Upper lobe of right lung (tissue), 1 donor: Measurements from ENCODE around the gene ANKRD12. TPM values are rescaled to one million over a fixed set of nuclear protein-coding genes. Genes with fewer than 3 reads are reported as not detected.
"Not testable (repeated sequence)": the region's sequence is repeated elsewhere in the genome, so short reads cannot be mapped to it uniquely, and the experiment has no call there.

Experiments
- ATAC-seq: fragments of 200-7000 bp; cut with Tn5 transposase; one replicate; pipeline ENCODE4 v1.9.1; 2020; ENCODE audit warnings: mild to moderate bottlenecking, moderate library complexity
- DNase-seq: peaks from one replicate; pipeline ENCODE4 v3.0.0-alpha.2; 2020
- H3K27ac ChIP-seq: fragments of 200-600 bp; one replicate; pipeline ENCODE4 v1.8.0; 2022
- H3K27me3 ChIP-seq: fragments of 200-600 bp; one replicate; pipeline ENCODE4 v1.8.0; 2022; ENCODE audit warnings: mild to moderate bottlenecking
- H3K36me3 ChIP-seq: fragments of 200-600 bp; one replicate; pipeline ENCODE4 v1.8.0; 2022
- H3K4me1 ChIP-seq: fragments of 200-600 bp; one replicate; pipeline ENCODE4 v1.8.0; 2022
- H3K4me3 ChIP-seq: fragments of 200-600 bp; one replicate; pipeline ENCODE4 v1.8.0; 2022; ENCODE audit warnings: mild to moderate bottlenecking
- H3K9me3 ChIP-seq: fragments of 200-600 bp; one replicate; pipeline ENCODE4 v1.8.0; 2022
- CTCF ChIP-seq: fragments of 200-600 bp; IDR thresholded peaks from one replicate; pipeline ENCODE4 v1.8.0; 2022; ENCODE audit warnings: antibody characterized with exemption
- intact Hi-C: fragments of 100-400 bp; cut with DNase I; formaldehyde crosslinking; loops from one replicate; pipeline ENCODE4 v1.11.0; 2022
- total RNA-seq: library from RNA; stranded (reverse); fragmentation: NEBNext Ultra II Directional; extraction: Animal tissue kit (Norgen Biotek cat#: 25700); gene quantifications from one replicate; pipeline ENCODE4 v1.2.1, GENCODE V29; 2021
- donor health status: DM: no; HTN: yes; CAD: no; lungs with severe emphysema.

The ANKRD12 gene
- total RNA-seq, 1 donor from 2014 or later: 74.2 TPM

DNA sequence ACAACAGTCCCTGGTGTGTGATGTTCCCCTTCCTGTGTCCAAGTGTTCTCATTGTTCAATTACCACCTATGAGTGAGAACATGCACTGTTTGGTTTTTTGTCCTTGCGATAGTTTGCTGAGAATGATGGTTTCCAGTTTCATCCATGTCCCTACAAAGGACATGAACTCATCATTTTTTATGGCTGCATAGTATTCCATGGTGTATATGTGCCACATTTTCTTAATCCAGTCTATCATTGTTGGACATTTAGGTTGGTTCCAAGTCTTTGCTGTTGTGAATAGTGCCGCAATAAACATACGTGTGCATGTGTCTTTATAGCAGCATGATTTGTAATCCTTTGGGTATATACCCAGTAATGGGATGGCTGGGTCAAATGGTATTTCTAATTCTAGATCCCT is 29.3 kb downstream of the ANKRD12 start:
- H3K36me3 ChIP-seq, intact Hi-C loops, H3K4me3 ChIP-seq, H3K9me3 ChIP-seq, H3K27me3 ChIP-seq, H3K27ac ChIP-seq, ATAC-seq, H3K4me1 ChIP-seq, DNase-seq: not testable (repeated sequence)

DNA sequence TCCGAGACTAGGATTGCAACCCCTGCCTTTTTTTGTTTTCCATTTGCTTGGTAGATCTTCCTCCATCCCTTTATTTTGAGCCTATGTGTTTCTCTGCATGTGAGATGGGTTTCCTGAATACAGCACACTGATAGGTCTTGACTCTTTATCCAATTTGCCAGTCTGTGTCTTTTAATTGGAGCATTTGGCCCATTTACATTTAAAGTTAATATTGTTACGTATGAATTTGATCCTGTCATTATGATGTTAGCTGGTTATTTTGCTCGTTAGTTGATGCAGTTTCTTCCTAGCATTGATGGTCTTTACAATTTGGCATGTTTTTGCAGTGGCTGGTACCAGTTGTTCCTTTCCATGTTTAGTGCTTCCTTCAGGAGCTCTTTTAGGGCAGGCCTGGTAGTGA is 32.9 kb downstream of the ANKRD12 start:
- H3K27me3 ChIP-seq, DNase-seq, ATAC-seq, H3K9me3 ChIP-seq, H3K4me3 ChIP-seq, intact Hi-C loops, H3K36me3 ChIP-seq, H3K27ac ChIP-seq: not testable (repeated sequence)
- peaks cover 20% of the 10 kb centered on the region for H3K4me1 ChIP-seq

GRCh38 chr18:9171919-9172318 is 35.3 kb downstream of the ANKRD12 start:
- ATAC-seq, H3K4me3 ChIP-seq, H3K27me3 ChIP-seq, intact Hi-C loops, DNase-seq, H3K36me3 ChIP-seq, H3K27ac ChIP-seq, H3K9me3 ChIP-seq: not testable (repeated sequence)
- H3K4me1 ChIP-seq: peaks cover 23% of the 10 kb centered on the region

DNA sequence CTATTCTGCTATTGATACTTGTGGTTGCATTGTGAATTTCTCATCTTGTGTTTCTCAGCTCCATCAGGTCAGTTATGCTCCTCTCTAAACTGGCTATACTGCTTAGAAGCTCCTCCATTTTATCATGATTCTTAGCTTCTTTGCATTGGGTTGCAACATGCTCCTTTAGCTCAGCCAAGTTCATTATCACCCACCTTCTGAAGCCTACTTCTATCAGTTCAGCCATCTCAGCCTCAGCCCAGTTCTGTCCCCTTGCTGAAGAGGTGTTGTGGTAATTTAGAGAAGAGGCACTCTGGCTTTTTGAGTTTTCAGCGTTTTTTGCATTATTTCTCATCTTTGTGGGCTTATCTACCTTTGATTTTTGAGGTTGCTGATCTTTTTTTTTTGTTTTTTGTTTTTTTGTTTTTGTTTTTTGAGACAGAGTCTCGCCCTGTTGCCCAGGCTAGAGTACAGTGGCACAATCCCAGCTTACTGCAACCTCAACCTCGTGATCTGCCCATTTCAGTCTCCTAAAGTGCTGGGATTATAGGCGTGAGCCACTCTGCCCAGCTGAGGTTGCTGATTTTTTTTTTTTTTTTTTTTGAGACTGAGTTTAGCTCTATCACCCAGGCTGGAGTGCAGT is 36.0 kb downstream of the ANKRD12 start:
- TF ChIP-seq CTCF: no peak
- peaks cover 30% of the 10 kb centered on the region for H3K4me1 ChIP-seq
- H3K4me3 ChIP-seq: no peak overlapping the region
- no peak overlapping the region for H3K27ac ChIP-seq
- ATAC-seq (peak; percentile 56), DNase-seq (no peak)
- no peaks in the 10 kb centered on the region for H3K27me3 ChIP-seq
- intact Hi-C loops: no loop called here
- no peaks in the 10 kb centered on the region for H3K36me3 ChIP-seq
- H3K9me3 ChIP-seq: no peaks in the 10 kb centered on the region

- no peak overlapping the region for H3K27ac ChIP-seq
- no peaks in the 10 kb centered on the region for H3K27me3 ChIP-seq
- DNase-seq: no peak
- H3K9me3 ChIP-seq: no peaks in the 10 kb centered on the region
- no peak for TF ChIP-seq CTCF
- peaks cover 34% of the 10 kb centered on the region for H3K4me1 ChIP-seq
- H3K36me3 ChIP-seq: no peaks in the 10 kb centered on the region
- intact Hi-C loops: no loop called here
- H3K4me3 ChIP-seq: no peak overlapping the region
- no peak for ATAC-seq
Measured at GRCh38 chr18:9173770-9174233, 37.2 kb downstream of the ANKRD12 start.

- ATAC-seq (peak; percentile 77), DNase-seq (no peak)
- no peaks in the 10 kb centered on the region for H3K27me3 ChIP-seq
- no peak overlapping the region for H3K4me3 ChIP-seq
- H3K36me3 ChIP-seq: no peaks in the 10 kb centered on the region
- H3K9me3 ChIP-seq: no peaks in the 10 kb centered on the region
- intact Hi-C loops: no loop called here
- TF ChIP-seq CTCF: no peak
- peaks cover 34% of the 10 kb centered on the region for H3K4me1 ChIP-seq
- H3K27ac ChIP-seq: no peak overlapping the region
Measured at GRCh38 chr18:9174302-9174701, 37.7 kb downstream of the ANKRD12 start.

- ATAC-seq (no peak), DNase-seq (no peak)
- peaks cover 34% of the 10 kb centered on the region for H3K4me1 ChIP-seq
- no peak for TF ChIP-seq CTCF
- intact Hi-C loops: no loop called here
- no peak overlapping the region for H3K27ac ChIP-seq
- no peaks in the 10 kb centered on the region for H3K36me3 ChIP-seq
- no peaks in the 10 kb centered on the region for H3K9me3 ChIP-seq
- no peak overlapping the region for H3K4me3 ChIP-seq
- H3K27me3 ChIP-seq: no peaks in the 10 kb centered on the region
Measured at GRCh38 chr18:9175115-9175514, 38.5 kb downstream of the ANKRD12 start.
